ENCODE data around the gene WDR13.
"Not testable (repeated sequence)": the region's sequence is repeated elsewhere in the genome, so short reads cannot be mapped to it uniquely, and the experiment has no call there.

The WDR13 gene

GRCh38 chrX:48652055-48652579 lies 54.8 kb downstream of the WDR13 start:
- H3K27me3 ChIP-seq (replicated peaks in 2 of 5; ENCODE audit: control insufficient read depth in 4 of 5, insufficient read depth in 5 of 5, low read length in 4 of 5); H3K27ac ChIP-seq (ENCODE audit: insufficient read depth in 1 of 2, low read depth in 1 of 2, low read length in 2 of 2, poor library complexity in 1 of 2, severe bottlenecking in 2 of 2); POLR2A ChIA-PET; CTCF ChIA-PET; DNase-seq; H3K36me3 ChIP-seq (ENCODE audit: control insufficient read depth in 4 of 4, insufficient read depth in 4 of 4, low read length in 3 of 4); H3K4me1 ChIP-seq (ENCODE audit: control extremely low read depth in 1 of 4, control insufficient read depth in 4 of 4, insufficient read depth in 4 of 4, low read length in 3 of 4); H3K9me3 ChIP-seq (ENCODE audit: control extremely low read depth in 1 of 5, control insufficient read depth in 4 of 5, insufficient read depth in 2 of 5, low read depth in 1 of 5, low read length in 4 of 5); H3K4me3 ChIP-seq (ENCODE audit: control insufficient read depth in 1 of 7, extremely low read depth in 1 of 7, insufficient read depth in 4 of 7, low read depth in 2 of 7, low read length in 6 of 7): not testable (repeated sequence)
- 100% methylated on average over 3 of the region's 5 CpGs for WGBS (ENCODE audit: insufficient coverage)

- 83% methylated on average over 19 of the region's 19 CpGs for WGBS (ENCODE audit: insufficient coverage)
- H3K27ac ChIP-seq (ENCODE audit: insufficient read depth in 1 of 2, low read depth in 1 of 2, low read length in 2 of 2, poor library complexity in 1 of 2, severe bottlenecking in 2 of 2); DNase-seq; H3K9me3 ChIP-seq (ENCODE audit: control extremely low read depth in 1 of 5, control insufficient read depth in 4 of 5, insufficient read depth in 2 of 5, low read depth in 1 of 5, low read length in 4 of 5); H3K4me3 ChIP-seq (ENCODE audit: control insufficient read depth in 1 of 7, extremely low read depth in 1 of 7, insufficient read depth in 4 of 7, low read depth in 2 of 7, low read length in 6 of 7); POLR2A ChIA-PET; H3K36me3 ChIP-seq (ENCODE audit: control insufficient read depth in 4 of 4, insufficient read depth in 4 of 4, low read length in 3 of 4); H3K4me1 ChIP-seq (ENCODE audit: control extremely low read depth in 1 of 4, control insufficient read depth in 4 of 4, insufficient read depth in 4 of 4, low read length in 3 of 4); H3K27me3 ChIP-seq (replicated peaks in 2 of 5; ENCODE audit: control insufficient read depth in 4 of 5, insufficient read depth in 5 of 5, low read length in 4 of 5): not testable (repeated sequence)
- CTCF ChIA-PET: interaction anchor here (1.1 kb wide), 1 partner anchor 11 kb away, joined by 3 read pairs; no protein-coding TSS in a partner anchor
Observed at GRCh38 chrX:48654746-48655145, 57.5 kb downstream of the WDR13 start.
